K562 (cell line): ENCODE results near the gene LDOC1. TPM values are rescaled to one million over a fixed set of nuclear protein-coding genes. Genes with fewer than 3 reads are reported as not detected.

Source experiments
- ATAC-seq: fragments of 200-7000 bp; cut with Tn5 transposase; 3 replicates; pipeline ENCODE4 v1.9.1; 2020; ENCODE audit warnings: moderate library complexity
- BruUV-seq: library from RNA; stranded (reverse); fragments of 400-500 nt; replicated peaks from 2 replicates; lab custom pipeline; 2021; lab: Mats Ljungman, UMichigan
- CTCF ChIA-PET: fragments of 300-600 bp; formaldehyde crosslinking; extraction: SDS; loops from one replicate; lab custom pipeline; 2021; ENCODE audit warnings: low intra/inter-chr PET ratio; lab: Yijun Ruan, JAX
- POLR2A ChIA-PET: fragments of 300-600, 350-650 bp; sonication (Branson Sonifier 250); formaldehyde crosslinking; extraction: SDS; loops from one replicate; lab custom pipeline; 2021; ENCODE audit warnings: antibody characterized with exemption, inconsistent platforms; lab: Yijun Ruan, JAX
- DNase-seq, 4 experiments: peaks; one replicate each; pipeline versions ENCODE4 v3.0.0 to v3.0.0-alpha.2; 2011 to 2018; ENCODE audit warnings: low spot score in 3 of 4, mixed read lengths in 3 of 4; ENCODE audit errors: extremely low read depth in 1 of 4
- FAIRE-seq: peaks from 2 replicates; lab custom pipeline; 2011; peaks lifted over from hg19 to GRCh38; lab: Jason Lieb, UNC
- H2AFZ ChIP-seq: 2 replicates; pipeline ENCODE4 v1.6.0; 2011; ENCODE audit warnings: low read depth, low read length, control low read depth, inconsistent platforms
- H3K27ac ChIP-seq: fragments of 200-600 bp; 3 replicates; pipeline ENCODE4 v1.8.0; 2011; ENCODE audit warnings: low read depth, mild to moderate bottlenecking, control low read depth, inconsistent platforms, low read length, moderate library complexity, mixed read lengths; ENCODE audit errors: extremely low read depth
- H3K27me3 ChIP-seq, 2 experiments: fragments of 300-600 bp in 1 of 2; 2 replicates in 1 of 2; 3 replicates in 1 of 2; pipeline versions ENCODE4 v1.6.0 to v1.8.0; 2011; ENCODE audit warnings: inconsistent platforms in 2 of 2, low read length in 2 of 2, mild to moderate bottlenecking in 1 of 2, mixed read lengths in 1 of 2, moderate library complexity in 1 of 2; ENCODE audit not compliant: control insufficient read depth in 2 of 2, insufficient read depth in 2 of 2
- H3K36me3 ChIP-seq: fragments of 300-600 bp; 3 replicates; pipeline ENCODE4 v1.8.0; 2011; ENCODE audit warnings: mild to moderate bottlenecking, low read length, inconsistent platforms; ENCODE audit not compliant: control insufficient read depth, insufficient read depth
- H3K4me1 ChIP-seq, 2 experiments: fragments of 200-600 bp in 1 of 2; replicated peaks in 1 of 2; 2 replicates in 1 of 2; 3 replicates in 1 of 2; pipeline versions ENCODE4 v1.5.1 to v1.8.0; 2011; ENCODE audit warnings: inconsistent platforms in 2 of 2, low read length in 2 of 2, mild to moderate bottlenecking in 1 of 2, mixed read lengths in 1 of 2, moderate library complexity in 1 of 2; ENCODE audit not compliant: control insufficient read depth in 2 of 2, insufficient read depth in 2 of 2
- H3K4me2 ChIP-seq: 2 replicates; pipeline ENCODE4 v1.6.1; 2011; ENCODE audit warnings: low read length, control low read depth, inconsistent platforms, mixed read lengths; ENCODE audit not compliant: insufficient read depth
- H3K4me3 ChIP-seq: fragments of 200-600 bp; sonication (generic), shearing (Covaris generic); 2 replicates; pipeline ENCODE4 v1.5.1; 2016; ENCODE audit warnings: control low read depth, inconsistent platforms
- H3K79me2 ChIP-seq: fragments of 200-600 bp; 3 replicates; pipeline ENCODE4 v1.8.0; 2011; ENCODE audit warnings: low read length, inconsistent platforms; ENCODE audit not compliant: control insufficient read depth, insufficient read depth
- H3K9ac ChIP-seq, 2 experiments: 2 replicates each; pipeline versions ENCODE4 v1.6.0 to v1.6.1; 2011; ENCODE audit warnings: low read depth in 2 of 2, low read length in 2 of 2, control low read depth in 1 of 2, inconsistent platforms in 1 of 2, mild to moderate bottlenecking in 1 of 2, mixed read lengths in 1 of 2; ENCODE audit not compliant: insufficient read depth in 1 of 2
- H3K9me1 ChIP-seq: one replicate; pipeline ENCODE4 v1.6.0; 2011; ENCODE audit warnings: inconsistent platforms, mild to moderate bottlenecking, low read length, moderate library complexity; ENCODE audit not compliant: control insufficient read depth, insufficient read depth
- H3K9me3 ChIP-seq: replicated peaks from 2 replicates; pipeline ENCODE4 v1.5.1; 2011; ENCODE audit warnings: low read depth, low read length, inconsistent platforms; ENCODE audit not compliant: control insufficient read depth, insufficient read depth
- H4K20me1 ChIP-seq: replicated peaks from 2 replicates; pipeline ENCODE4 v1.6.1; 2011; ENCODE audit warnings: low read length, inconsistent platforms, mixed read lengths; ENCODE audit not compliant: control insufficient read depth, insufficient read depth
- CBFA2T2 ChIP-seq: fragments of 450-650 bp; conservative IDR thresholded peaks from 2 replicates; pipeline ENCODE4 v1.6.1; 2017; ENCODE audit warnings: mild to moderate bottlenecking
- CBFA2T3 ChIP-seq: fragments of 450-650 bp; IDR thresholded peaks from 2 replicates; pipeline ENCODE4 v1.6.1; 2017
- CBX5 ChIP-seq: IDR thresholded peaks from 2 replicates; pipeline ENCODE4 v1.6.1; 2014; ENCODE audit warnings: low read depth, borderline replicate concordance
- CBX8 ChIP-seq: fragments of 200-600 bp; sonication (generic); IDR thresholded peaks from 2 replicates; pipeline ENCODE4 v1.6.1; 2012; ENCODE audit warnings: borderline replicate concordance, mixed run types, low read depth, mild to moderate bottlenecking, moderate library complexity, mixed read lengths, low read length, control low read depth, inconsistent platforms; ENCODE audit not compliant: poor library complexity, severe bottlenecking; ENCODE audit errors: extremely low read depth
- STAT5B ChIP-seq: fragments of 250-450 bp; sonication (Bioruptor Pico); IDR thresholded peaks from 2 replicates; pipeline ENCODE4 v1.8.0; 2021; ENCODE audit warnings: mild to moderate bottlenecking, inconsistent platforms
- ZNF444 ChIP-seq: fragments of 250-450 bp; sonication (Bioruptor Pico); IDR thresholded peaks from 2 replicates; pipeline ENCODE4 v1.4.0; 2020; ENCODE audit warnings: mild to moderate bottlenecking, moderate library complexity
- ZNF76 ChIP-seq: fragments of 250-450 bp; sonication (Bioruptor Pico); IDR thresholded peaks from 2 replicates; pipeline ENCODE4 v1.4.0; 2020; ENCODE audit warnings: mild to moderate bottlenecking, moderate library complexity, borderline replicate concordance
- ZNF780A ChIP-seq: fragments of 250-450 bp; sonication (Bioruptor Pico); IDR thresholded peaks from 2 replicates; pipeline ENCODE4 v1.5.0; 2021; ENCODE audit warnings: mild to moderate bottlenecking
- WGBS: fragments of 100-300 bp; shearing (Covaris generic); methylation state at CpG from one replicate; pipeline ENCODE4 v1.1.6; 2016; ENCODE audit warnings: low coverage, mixed read lengths; ENCODE audit not compliant: insufficient coverage; ENCODE audit errors: missing lambda C conversion rate; 5-methylcytosine and 5-hydroxymethylcytosine counted together
- in situ Hi-C: fragments of 300-500 bp; cut with MboI; formaldehyde crosslinking; loops from 4 replicates; pipeline ENCODE4 v1.15.0; 2018; ENCODE audit warnings: inconsistent platforms, mixed read lengths
- intact Hi-C: fragments of 100-400 bp; cut with micrococcal nuclease; formaldehyde crosslinking; loops from 2 replicates; pipeline ENCODE4 v1.14.2; 2022
- polyA plus RNA-seq, 8 experiments: library from polyadenylated mRNA; depleted of rRNA in 4 of 8; stranded (reverse) in 5 of 8; unstranded in 3 of 8; fragments of >200 nt; fragmentation: Nextera tagmentation in 2 of 8; fragmentation: Illumina TruSeq in 1 of 8; extraction: Ambion mirVana in 2 of 8; extraction: Trizol in 1 of 8; gene quantifications; 2 replicates each; pipeline versions ENCODE4 v1.2.1 to v1.2.3, GENCODE V29; 2011 to 2014; ENCODE audit warnings: inconsistent platforms in 1 of 8, missing spikeins in 1 of 8
- total RNA-seq, 7 experiments: library from RNA; depleted of rRNA in 6 of 7; stranded (reverse); fragments of >200 nt in 6 of 7; fragmentation: Illumina TruSeq in 2 of 7; extraction: Trizol in 2 of 7; gene quantifications; 2 replicates each; pipeline versions ENCODE4 v1.2.1 to v1.2.3, GENCODE V29; 2011 to 2021; ENCODE audit warnings: low replicate concordance in 1 of 7
- TF ChIP-seq, protein P1 (sequence below): sonication (generic); formaldehyde crosslinking; IDR thresholded peaks from 2 replicates; pipeline ENCODE4 v1.8.1; 2023; ENCODE audit warnings: missing genetic modification reagents, mild to moderate bottlenecking, borderline replicate concordance
- TF ChIP-seq, protein P2 (sequence below): fragments of 250-450 bp; sonication (Bioruptor Pico); IDR thresholded peaks from 2 replicates; pipeline ENCODE4 v1.8.0; 2022; ENCODE audit warnings: moderate library complexity, mild to moderate bottlenecking, inconsistent platforms
- TF ChIP-seq, protein P3 (sequence below): fragments of 250-450 bp; sonication (Bioruptor Pico); IDR thresholded peaks from 2 replicates; pipeline ENCODE4 v1.4.0; 2020; ENCODE audit warnings: mild to moderate bottlenecking, moderate library complexity
- TF ChIP-seq, protein P4 (sequence below): sonication (generic); formaldehyde crosslinking; IDR thresholded peaks from 2 replicates; pipeline ENCODE4 v1.5.0; 2020; ENCODE audit warnings: missing genetic modification reagents

The LDOC1 gene
- total and polyA plus RNA-seq, 9 of the 15 experiments (the other 6 are each of a cell fraction or from before 2014, with no cell fraction given) = 0.65 to 3.4 (median 0.95) TPM; not detected in 2

DNA sequence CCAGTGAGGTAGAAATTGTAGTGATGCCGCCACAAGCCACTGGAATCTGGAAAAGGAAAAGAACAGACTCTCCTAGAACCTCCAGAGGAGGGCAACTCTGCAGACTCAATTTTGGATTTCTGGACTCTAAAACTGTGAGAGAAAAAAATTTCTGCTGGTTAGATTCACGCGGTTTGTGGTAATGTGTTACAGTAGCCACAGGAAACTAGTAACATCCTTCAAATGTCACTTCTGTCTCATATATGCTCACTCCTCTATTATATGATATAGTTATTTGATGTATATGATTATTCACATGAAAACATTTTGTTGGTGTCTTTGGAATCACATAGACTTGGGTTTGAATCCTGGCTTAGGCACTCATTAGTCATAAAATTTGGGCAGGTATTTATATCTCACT is 18.8 kb downstream of the LDOC1 start:
- Histone ChIP-seq H3K4me1 (no peaks in the 10 kb centered on the region), H3K36me3 (no peaks in the 10 kb centered on the region), H3K9me1 (no peaks in the 10 kb centered on the region), H3K9ac (no peak overlapping the region), H2AFZ (no peak overlapping the region), H4K20me1 (no peaks in the 10 kb centered on the region), H3K9me3 (no peaks in the 10 kb centered on the region), H3K27ac (no peak overlapping the region), H3K4me3 (no peak overlapping the region), H3K4me2 (no peak overlapping the region), H3K79me2 (no peaks in the 10 kb centered on the region), H3K27me3 (no peaks in the 10 kb centered on the region)
- no peak for FAIRE-seq
- 11% methylated on average over 3 of the region's 3 CpGs for WGBS
- ATAC-seq = no peak
- CTCF ChIA-PET = no interaction called here
- in situ Hi-C loops (no loop called here), intact Hi-C loops (no loop called here)
- BruUV-seq = no TSS peak
- DNase-seq = no peak
- POLR2A ChIA-PET = no interaction called here
- TF ChIP-seq, protein P1, sequence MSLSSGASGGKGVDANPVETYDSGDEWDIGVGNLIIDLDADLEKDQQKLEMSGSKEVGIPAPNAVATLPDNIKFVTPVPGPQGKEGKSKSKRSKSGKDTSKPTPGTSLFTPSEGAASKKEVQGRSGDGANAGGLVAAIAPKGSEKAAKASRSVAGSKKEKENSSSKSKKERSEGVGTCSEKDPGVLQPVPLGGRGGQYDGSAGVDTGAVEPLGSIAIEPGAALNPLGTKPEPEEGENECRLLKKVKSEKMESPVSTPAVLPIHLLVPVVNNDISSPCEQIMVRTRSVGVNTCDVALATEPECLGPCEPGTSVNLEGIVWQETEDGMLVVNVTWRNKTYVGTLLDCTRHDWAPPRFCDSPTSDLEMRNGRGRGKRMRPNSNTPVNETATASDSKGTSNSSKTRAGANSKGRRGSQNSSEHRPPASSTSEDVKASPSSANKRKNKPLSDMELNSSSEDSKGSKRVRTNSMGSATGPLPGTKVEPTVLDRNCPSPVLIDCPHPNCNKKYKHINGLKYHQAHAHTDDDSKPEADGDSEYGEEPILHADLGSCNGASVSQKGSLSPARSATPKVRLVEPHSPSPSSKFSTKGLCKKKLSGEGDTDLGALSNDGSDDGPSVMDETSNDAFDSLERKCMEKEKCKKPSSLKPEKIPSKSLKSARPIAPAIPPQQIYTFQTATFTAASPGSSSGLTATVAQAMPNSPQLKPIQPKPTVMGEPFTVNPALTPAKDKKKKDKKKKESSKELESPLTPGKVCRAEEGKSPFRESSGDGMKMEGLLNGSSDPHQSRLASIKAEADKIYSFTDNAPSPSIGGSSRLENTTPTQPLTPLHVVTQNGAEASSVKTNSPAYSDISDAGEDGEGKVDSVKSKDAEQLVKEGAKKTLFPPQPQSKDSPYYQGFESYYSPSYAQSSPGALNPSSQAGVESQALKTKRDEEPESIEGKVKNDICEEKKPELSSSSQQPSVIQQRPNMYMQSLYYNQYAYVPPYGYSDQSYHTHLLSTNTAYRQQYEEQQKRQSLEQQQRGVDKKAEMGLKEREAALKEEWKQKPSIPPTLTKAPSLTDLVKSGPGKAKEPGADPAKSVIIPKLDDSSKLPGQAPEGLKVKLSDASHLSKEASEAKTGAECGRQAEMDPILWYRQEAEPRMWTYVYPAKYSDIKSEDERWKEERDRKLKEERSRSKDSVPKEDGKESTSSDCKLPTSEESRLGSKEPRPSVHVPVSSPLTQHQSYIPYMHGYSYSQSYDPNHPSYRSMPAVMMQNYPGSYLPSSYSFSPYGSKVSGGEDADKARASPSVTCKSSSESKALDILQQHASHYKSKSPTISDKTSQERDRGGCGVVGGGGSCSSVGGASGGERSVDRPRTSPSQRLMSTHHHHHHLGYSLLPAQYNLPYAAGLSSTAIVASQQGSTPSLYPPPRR (CRISPR knock-in tag) = no peak
- TF ChIP-seq CBX5 (no peak), ZNF76 (CRISPR knock-in tag) (no peak), STAT5B (no peak), ZNF444 (CRISPR knock-in tag) (no peak), ZNF780A (no peak), CBFA2T3 (no peak), CBFA2T2 (no peak), CBX8 (no peak)
- TF ChIP-seq, protein P2, sequence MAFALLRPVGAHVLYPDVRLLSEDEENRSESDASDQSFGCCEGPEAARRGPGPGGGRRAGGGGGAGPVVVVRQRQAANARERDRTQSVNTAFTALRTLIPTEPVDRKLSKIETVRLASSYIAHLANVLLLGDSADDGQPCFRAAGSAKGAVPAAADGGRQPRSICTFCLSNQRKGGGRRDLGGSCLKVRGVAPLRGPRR (CRISPR knock-in tag) = no peak
- TF ChIP-seq, protein P3, sequence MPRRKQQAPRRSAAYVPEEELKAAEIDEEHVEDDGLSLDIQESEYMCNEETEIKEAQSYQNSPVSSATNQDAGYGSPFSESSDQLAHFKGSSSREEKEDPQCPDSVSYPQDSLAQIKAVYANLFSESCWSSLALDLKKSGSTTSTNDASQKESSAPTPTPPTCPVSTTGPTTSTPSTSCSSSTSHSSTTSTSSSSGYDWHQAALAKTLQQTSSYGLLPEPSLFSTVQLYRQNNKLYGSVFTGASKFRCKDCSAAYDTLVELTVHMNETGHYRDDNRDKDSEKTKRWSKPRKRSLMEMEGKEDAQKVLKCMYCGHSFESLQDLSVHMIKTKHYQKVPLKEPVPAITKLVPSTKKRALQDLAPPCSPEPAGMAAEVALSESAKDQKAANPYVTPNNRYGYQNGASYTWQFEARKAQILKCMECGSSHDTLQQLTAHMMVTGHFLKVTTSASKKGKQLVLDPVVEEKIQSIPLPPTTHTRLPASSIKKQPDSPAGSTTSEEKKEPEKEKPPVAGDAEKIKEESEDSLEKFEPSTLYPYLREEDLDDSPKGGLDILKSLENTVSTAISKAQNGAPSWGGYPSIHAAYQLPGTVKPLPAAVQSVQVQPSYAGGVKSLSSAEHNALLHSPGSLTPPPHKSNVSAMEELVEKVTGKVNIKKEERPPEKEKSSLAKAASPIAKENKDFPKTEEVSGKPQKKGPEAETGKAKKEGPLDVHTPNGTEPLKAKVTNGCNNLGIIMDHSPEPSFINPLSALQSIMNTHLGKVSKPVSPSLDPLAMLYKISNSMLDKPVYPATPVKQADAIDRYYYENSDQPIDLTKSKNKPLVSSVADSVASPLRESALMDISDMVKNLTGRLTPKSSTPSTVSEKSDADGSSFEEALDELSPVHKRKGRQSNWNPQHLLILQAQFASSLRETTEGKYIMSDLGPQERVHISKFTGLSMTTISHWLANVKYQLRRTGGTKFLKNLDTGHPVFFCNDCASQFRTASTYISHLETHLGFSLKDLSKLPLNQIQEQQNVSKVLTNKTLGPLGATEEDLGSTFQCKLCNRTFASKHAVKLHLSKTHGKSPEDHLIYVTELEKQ (CRISPR knock-in tag) = no peak
- TF ChIP-seq, protein P4, sequence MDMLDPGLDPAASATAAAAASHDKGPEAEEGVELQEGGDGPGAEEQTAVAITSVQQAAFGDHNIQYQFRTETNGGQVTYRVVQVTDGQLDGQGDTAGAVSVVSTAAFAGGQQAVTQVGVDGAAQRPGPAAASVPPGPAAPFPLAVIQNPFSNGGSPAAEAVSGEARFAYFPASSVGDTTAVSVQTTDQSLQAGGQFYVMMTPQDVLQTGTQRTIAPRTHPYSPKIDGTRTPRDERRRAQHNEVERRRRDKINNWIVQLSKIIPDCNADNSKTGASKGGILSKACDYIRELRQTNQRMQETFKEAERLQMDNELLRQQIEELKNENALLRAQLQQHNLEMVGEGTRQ (CRISPR knock-in tag) = no peak
